Measurements from ENCODE around the gene PRKCB.

- TF ChIP-seq CTCF (IDR thresholded peaks at IDR 0.05) (no peak), POLR2A (IDR thresholded peaks at IDR 0.05) (no peak)
These were observed 201.6 kb downstream of the PRKCB start for GRCh38 chr16:24037335-24037734.

Data from testis (tissue), 2 donors.